ENCODE data around the gene SRD5A3.

The SRD5A3 gene

DNA sequence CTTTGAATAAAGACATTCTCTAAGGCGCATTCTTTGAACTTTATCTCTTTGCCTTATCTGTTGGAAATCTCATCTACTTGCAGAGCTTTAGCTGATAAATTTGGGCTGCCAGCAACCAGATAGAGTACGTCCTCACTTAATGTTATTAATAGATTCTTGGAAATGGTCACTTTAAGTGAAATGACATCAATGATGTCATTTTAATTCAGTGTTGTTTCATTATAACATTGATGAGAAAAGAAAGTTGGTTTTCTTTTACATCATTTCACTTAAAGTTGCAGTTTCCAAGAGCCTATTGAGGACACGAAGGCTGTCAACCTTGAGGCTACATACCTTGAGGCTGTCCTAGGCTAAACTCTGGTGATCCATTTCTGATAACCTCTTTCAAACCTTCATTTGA is 59.0 kb downstream of the SRD5A3 start:
- Mint-ChIP-seq H3K27me3 (no peaks in the 10 kb centered on the region), H3K9me3 (no peaks in the 10 kb centered on the region), H3K27ac (no peak overlapping the region), H3K4me1 (peaks cover 57% of the 10 kb centered on the region), H3K4me3 (no peak overlapping the region), H3K36me3 (peaks cover 22% of the 10 kb centered on the region)

DNA sequence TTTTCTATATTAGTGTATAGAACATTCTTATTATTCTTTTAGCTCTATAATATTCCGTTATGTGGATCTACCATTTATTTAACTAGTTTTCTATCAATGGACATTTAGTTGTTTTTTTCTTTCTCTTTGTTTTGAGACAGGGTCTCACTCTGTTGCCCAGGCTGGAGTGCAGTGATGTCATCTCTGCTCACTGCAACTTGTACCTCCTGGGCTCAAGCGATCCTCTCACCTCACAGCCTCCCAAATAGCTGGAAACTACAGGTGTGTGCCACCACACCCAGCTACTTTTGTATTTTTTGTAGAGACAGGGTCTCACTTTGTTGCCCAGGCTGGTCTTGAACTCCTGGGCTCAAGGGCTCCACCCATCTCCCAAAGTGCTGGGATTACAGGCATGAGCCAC is 60.5 kb downstream of the SRD5A3 start:
- Mint-ChIP-seq H3K27me3 (no peaks in the 10 kb centered on the region), H3K4me3 (no peak overlapping the region), H3K36me3 (peaks cover 19% of the 10 kb centered on the region), H3K9me3 (no peaks in the 10 kb centered on the region), H3K27ac (no peak overlapping the region), H3K4me1 (peaks cover 51% of the 10 kb centered on the region)

DNA sequence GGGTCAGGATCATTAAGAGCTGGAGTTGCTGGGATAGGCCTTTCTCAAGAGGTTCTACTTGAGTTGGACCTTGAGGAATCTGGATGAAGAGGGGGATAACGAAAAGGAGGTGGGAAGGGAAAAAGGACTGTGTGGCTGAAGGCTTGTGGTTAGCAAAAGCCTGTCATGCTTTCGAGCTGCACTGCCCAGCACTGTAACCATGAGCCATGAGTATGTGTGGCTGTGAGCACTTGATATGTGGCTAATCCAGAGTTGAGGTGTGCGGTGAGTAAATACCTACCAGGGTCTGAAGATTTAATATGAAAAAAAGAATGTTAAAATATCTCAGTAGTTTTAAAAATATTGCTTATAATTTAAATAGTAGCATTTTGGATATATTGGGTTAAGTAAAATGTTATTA is 61.1 kb downstream of the SRD5A3 start:
- H3K4me1 Mint-ChIP-seq = peaks cover 55% of the 10 kb centered on the region
- no peak overlapping the region for H3K27ac Mint-ChIP-seq
- no peak overlapping the region for H3K4me3 Mint-ChIP-seq
- peaks cover 22% of the 10 kb centered on the region for H3K36me3 Mint-ChIP-seq
- H3K27me3 Mint-ChIP-seq = no peaks in the 10 kb centered on the region
- no peaks in the 10 kb centered on the region for H3K9me3 Mint-ChIP-seq

DNA sequence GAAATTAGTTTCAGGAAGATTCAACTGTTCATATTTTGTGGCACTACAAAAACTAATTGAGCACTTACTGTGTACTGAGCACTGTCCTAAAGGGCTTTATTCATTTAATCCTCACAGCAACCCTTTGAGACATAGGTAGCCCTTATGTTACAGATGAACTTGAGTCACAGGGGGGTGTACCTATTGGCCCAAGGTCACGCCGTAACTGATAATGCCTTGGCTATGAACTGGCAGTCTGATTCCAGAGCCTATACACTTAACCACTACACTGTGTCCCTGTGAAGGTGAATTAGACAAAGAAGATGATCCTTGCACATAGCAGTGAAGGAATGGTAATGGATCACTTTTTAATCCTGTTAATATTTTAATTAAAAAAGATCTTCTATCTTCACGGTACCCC is 61.7 kb downstream of the SRD5A3 start:
- Mint-ChIP-seq H3K36me3 (peaks cover 22% of the 10 kb centered on the region), H3K9me3 (no peaks in the 10 kb centered on the region), H3K27me3 (no peaks in the 10 kb centered on the region), H3K27ac (no peak overlapping the region), H3K4me1 (peaks cover 55% of the 10 kb centered on the region), H3K4me3 (no peak overlapping the region)

DNA sequence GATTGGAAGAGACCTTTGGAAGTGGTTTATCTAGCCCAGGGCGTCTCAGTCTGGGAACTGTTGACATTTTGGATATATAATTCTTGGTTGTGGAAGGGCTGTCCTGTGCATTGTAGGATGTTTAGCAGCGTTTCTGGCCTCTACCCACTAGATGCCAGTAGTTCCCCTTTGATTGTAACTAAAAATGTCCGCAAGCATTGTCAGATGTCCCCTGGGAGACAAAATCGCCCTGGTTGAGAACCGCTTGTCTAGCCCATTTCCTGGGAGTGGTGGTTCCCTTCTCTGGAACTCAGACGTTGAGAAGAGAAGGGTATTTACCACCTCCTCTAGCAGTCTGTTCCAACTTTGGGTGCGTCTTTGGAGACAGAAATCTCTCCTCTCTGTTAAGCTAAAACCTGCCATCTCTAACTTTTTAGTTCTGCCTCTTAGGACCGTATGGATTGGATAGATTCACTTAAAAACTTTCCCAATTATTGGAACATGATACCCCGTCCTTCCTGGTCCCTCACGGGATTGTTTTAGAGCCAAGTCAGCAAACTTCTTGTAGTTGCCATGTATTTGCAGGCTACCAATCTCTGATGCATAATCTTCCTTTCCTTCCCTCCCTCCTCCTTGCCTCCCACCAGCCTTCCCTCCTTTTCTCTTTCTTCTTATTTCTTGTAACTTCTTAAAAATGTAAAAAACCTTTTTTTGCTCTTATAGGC is 63.6 kb downstream of the SRD5A3 start:
- peaks cover 16% of the 10 kb centered on the region for H3K36me3 Mint-ChIP-seq
- no peaks in the 10 kb centered on the region for H3K9me3 Mint-ChIP-seq
- no peaks in the 10 kb centered on the region for H3K27me3 Mint-ChIP-seq
- peak overlapping the region; percentile 12 for H3K27ac Mint-ChIP-seq
- peaks cover 47% of the 10 kb centered on the region for H3K4me1 Mint-ChIP-seq
- no peak overlapping the region for H3K4me3 Mint-ChIP-seq

DNA sequence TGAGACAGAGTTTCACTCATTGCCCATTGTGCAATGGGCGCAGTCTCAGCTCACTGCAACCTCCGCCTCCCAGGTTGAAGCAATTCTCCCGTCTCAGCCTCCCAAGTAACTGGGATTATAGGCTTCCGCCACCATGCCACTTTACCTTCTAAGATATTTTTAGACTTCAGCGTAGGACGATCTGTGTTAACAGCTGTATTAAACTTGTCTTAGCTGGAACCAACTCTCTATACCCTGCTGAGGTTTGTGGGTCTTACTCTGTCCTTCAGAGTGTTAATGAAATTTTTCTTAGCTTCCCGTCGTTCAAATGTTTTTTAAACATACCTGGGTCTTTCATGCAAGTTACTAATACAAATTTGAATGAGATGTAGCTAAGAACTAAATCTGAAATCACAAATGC is 64.4 kb downstream of the SRD5A3 start:
- H3K27me3 Mint-ChIP-seq = no peaks in the 10 kb centered on the region
- no peaks in the 10 kb centered on the region for H3K9me3 Mint-ChIP-seq
- no peak overlapping the region for H3K4me3 Mint-ChIP-seq
- peaks cover 15% of the 10 kb centered on the region for H3K36me3 Mint-ChIP-seq
- H3K4me1 Mint-ChIP-seq = peaks cover 42% of the 10 kb centered on the region
- no peak overlapping the region for H3K27ac Mint-ChIP-seq

DNA sequence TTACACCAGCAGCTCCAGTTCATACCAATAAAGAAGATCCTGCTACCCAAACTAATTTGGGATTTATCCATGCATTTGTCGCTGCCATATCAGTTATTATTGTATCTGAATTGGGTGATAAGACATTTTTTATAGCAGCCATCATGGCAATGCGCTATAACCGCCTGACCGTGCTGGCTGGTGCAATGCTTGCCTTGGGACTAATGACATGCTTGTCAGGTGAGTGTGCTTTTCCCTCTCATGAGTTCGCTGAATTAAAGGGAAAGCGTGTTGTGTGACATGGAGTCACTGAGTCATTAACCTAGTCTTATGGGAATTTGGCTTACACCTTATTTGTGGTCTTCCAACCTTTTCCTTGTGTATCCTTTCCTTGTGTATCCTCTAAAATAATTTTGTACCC is 65.6 kb downstream of the SRD5A3 start:
- peaks cover 10% of the 10 kb centered on the region for H3K36me3 Mint-ChIP-seq
- peaks cover 34% of the 10 kb centered on the region for H3K4me1 Mint-ChIP-seq

DNA sequence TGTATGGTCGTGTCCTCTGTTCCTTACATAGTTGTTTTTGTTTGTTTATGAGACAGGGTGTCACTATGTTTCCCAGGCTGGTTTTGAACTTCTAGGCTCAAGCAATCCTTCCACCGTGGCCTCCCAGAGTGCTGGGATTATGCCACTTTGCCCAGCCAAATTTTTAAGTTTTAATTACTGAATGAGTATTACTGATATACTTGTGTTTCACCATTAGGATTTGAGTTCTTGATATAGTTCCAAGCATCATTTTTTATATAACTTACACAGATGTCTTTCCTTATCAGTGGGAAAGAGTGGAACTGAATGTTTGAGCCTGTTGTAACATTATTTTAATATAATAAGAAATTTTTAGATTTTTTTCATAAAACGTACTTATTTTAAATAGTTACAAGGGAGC is 70.1 kb downstream of the SRD5A3 start:
- Mint-ChIP-seq H3K27ac (no peak overlapping the region), H3K4me3 (no peak overlapping the region), H3K4me1 (peaks cover 8% of the 10 kb centered on the region), H3K27me3 (no peaks in the 10 kb centered on the region), H3K36me3 (peaks cover 10% of the 10 kb centered on the region), H3K9me3 (no peaks in the 10 kb centered on the region)

More for the DNA sequence above, 65.6 kb downstream of the SRD5A3 start:
- Mint-ChIP-seq H3K27ac (no peak overlapping the region), H3K4me3 (no peak overlapping the region), H3K27me3 (no peaks in the 10 kb centered on the region), H3K9me3 (no peaks in the 10 kb centered on the region)
